ENCODE data around the gene PHF23.

DNA sequence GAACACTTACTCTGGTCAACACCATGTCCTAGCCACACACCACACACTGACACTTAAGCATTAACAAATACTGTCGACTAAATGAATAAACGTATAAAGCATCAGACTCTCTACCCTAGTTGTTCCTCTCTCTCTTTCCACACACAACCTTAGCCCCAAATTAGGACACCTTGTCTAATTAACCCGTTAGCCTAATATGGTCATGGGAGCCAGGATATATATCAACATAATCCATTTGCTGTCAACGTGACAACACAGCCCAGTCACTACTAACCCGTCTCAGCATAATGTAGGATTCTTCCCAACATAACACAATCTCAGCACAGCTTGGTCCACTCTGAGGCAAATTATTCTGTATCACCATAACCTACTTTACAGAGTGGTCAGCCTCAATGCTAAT, 7.1 kb downstream of the PHF23 start:
- TF ChIP-seq, protein P1, sequence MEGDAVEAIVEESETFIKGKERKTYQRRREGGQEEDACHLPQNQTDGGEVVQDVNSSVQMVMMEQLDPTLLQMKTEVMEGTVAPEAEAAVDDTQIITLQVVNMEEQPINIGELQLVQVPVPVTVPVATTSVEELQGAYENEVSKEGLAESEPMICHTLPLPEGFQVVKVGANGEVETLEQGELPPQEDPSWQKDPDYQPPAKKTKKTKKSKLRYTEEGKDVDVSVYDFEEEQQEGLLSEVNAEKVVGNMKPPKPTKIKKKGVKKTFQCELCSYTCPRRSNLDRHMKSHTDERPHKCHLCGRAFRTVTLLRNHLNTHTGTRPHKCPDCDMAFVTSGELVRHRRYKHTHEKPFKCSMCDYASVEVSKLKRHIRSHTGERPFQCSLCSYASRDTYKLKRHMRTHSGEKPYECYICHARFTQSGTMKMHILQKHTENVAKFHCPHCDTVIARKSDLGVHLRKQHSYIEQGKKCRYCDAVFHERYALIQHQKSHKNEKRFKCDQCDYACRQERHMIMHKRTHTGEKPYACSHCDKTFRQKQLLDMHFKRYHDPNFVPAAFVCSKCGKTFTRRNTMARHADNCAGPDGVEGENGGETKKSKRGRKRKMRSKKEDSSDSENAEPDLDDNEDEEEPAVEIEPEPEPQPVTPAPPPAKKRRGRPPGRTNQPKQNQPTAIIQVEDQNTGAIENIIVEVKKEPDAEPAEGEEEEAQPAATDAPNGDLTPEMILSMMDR (IDR thresholded peaks at IDR 0.05), result no peak
- no peak for TF ChIP-seq POLR2A (IDR thresholded peaks at IDR 0.05)

All from thyroid gland (tissue), 4 donors.